Stimulated activated naive CD8-positive, alpha-beta T cell treated with anti-CD3 and anti-CD28 coated beads, Interleukin-15, amount 100 ng/mL, for 72 hours (primary cell): ENCODE results near the gene GNB2.

ENCODE experiments used
- ATAC-seq: fragments of 150-1000 bp; cut with Tn5 transposase; 2 replicates; pipeline ENCODE4 v1.10.0; 2021; ENCODE audit warnings: mild to moderate bottlenecking, moderate library complexity
- DNase-seq, 2 donors: peaks; one replicate each; pipeline ENCODE4 v3.0.0; 2021 to 2022
- H3K27ac Mint-ChIP-seq, 2 donors: one replicate each; pipeline ENCODE4 v1.8.0; 2022; ENCODE audit warnings: mild to moderate bottlenecking in 2 of 2, mixed read lengths in 2 of 2, moderate library complexity in 2 of 2
- H3K27me3 Mint-ChIP-seq: one replicate; pipeline ENCODE4 v1.8.0; 2022; ENCODE audit warnings: mixed read lengths
- H3K4me1 Mint-ChIP-seq: one replicate; pipeline ENCODE4 v1.8.0; 2022; ENCODE audit warnings: mild to moderate bottlenecking, mixed read lengths
- H3K4me3 Mint-ChIP-seq, 2 donors: one replicate each; pipeline ENCODE4 v1.8.0; 2022; ENCODE audit warnings: mild to moderate bottlenecking in 2 of 2, mixed read lengths in 2 of 2, moderate library complexity in 1 of 2
- H3K9me3 Mint-ChIP-seq, 2 donors: one replicate each; pipeline ENCODE4 v1.8.0; 2022; ENCODE audit warnings: mixed read lengths in 2 of 2

Gene GNB2

DNA sequence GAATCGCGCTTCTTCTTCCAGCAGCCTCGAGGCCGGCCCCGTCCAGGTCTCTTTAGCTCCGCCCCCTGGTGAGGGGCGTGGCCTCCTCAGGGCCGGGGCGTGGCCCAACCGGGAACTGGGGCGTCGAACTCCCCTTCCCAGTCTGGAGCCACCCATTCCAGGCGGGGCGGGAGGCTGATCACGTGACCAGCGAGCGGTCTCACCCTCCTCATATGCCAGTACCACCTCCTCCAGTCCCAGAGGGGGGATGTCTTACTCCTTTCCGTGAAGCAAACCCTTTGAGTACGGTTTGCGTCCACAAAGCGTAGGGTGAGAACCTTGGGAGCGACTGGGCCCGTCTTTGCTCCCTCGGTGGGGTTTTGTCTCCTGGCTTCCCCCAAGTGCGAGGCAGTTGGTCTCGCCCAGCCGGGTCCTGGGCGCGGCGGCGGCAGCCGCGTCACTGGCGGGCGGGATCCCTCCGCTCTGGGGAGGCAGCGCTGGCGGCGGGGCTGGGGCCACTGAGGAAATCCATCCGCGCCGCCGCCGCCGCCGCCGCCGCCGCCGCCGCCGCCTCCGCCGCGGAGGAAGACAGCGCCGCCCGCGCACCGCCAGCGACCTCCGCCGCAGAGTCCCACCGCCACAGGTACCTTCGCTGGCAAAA is at the start of gene GNB2:
GNB2 (plus strand) TSS at position 439 of the 640 bp plus-strand sequence. CDS start 2,526 bp downstream, outside the sequence.
- Mint-ChIP-seq H3K9me3 (no peaks in the 10 kb centered on the region), H3K4me1 (peaks cover 29% of the 10 kb centered on the region), H3K27ac (peak within 1 kb of the TSS; percentile 97 to 98), H3K4me3 (peak within 1 kb of the TSS; percentile 90 to 91), H3K27me3 (no peaks in the 10 kb centered on the region)
- peak; percentile 75 for ATAC-seq
- DNase-seq: peak; percentile 98 to 99

- Mint-ChIP-seq H3K27ac (no peak overlapping the region), H3K4me1 (peaks cover 38% of the 10 kb centered on the region), H3K4me3 (no peak overlapping the region), H3K9me3 (no peaks in the 10 kb centered on the region), H3K27me3 (no peaks in the 10 kb centered on the region)
- DNase-seq (no peak), ATAC-seq (no peak)
These were observed 49.4 kb upstream of the GNB2 start for GRCh38 chr7:100623951-100624824.

DNA sequence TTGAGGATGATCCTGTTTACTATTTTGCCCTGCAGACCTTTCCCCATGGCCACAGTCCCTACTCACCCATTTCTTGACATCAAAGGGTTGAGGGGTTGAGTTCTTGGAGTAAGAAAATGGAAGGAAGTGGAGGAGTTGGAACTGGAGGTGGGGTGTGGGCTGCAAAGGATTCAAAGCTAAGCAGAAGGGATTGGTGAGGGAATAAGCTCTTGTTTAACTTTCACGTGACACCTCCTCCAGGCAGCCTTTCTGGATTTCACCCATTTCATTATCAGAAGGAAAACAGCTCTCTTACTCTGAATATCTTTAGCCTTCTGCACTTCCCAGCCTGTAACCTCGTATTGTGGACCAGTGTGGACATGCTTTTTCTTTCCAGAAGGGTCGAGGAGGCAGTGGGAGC is 47.5 kb upstream of the GNB2 start:
- DNase-seq: no peak
- Mint-ChIP-seq H3K4me1 (peaks cover 55% of the 10 kb centered on the region), H3K27ac (no peak overlapping the region), H3K4me3 (peak overlapping the region; percentile 80 to 82), H3K27me3 (no peaks in the 10 kb centered on the region), H3K9me3 (no peaks in the 10 kb centered on the region)
- no peak for ATAC-seq

DNA sequence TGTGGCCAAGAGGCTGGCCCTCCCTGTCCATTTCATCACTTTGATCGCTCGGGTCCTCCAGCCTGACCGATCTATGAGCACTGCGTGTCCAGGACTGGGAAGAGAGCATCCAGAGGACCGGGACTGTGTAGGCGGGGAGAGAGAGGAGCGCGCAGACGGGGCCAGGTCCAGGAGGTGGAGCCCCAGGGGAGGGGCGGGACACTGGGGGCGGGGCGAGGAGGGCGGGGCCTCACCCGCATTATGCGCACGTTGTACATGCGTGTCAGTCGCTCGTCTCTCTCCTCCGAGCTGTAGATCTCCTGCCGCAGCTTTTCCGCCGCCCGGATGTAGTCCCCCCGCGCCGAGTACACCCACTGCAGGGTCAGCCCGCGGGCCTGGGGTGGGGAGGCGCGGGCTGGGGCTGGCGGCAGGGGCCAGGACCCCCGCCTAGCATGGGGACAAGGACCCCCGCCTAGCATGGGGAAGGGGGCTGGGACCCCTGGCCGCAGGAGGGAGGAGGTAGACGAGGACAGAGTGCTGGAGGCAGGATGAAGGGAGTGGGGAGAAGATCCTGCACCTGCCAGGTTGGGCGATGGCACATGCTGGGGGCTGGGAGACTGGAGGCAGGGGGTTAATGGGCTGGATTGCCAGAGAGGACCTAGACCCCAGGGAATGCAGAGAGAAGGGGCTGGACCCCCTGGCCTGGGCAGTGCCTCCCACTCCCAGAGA is 46.9 kb upstream of the GNB2 start:
- DNase-seq (peak; percentile 77 to 81), ATAC-seq (peak; percentile 97)
- Mint-ChIP-seq H3K9me3 (no peaks in the 10 kb centered on the region), H3K27ac (peak overlapping the region; percentile 76 to 88), H3K4me3 (peak overlapping the region; percentile 80 to 82), H3K27me3 (no peaks in the 10 kb centered on the region), H3K4me1 (peaks cover 56% of the 10 kb centered on the region)

DNA sequence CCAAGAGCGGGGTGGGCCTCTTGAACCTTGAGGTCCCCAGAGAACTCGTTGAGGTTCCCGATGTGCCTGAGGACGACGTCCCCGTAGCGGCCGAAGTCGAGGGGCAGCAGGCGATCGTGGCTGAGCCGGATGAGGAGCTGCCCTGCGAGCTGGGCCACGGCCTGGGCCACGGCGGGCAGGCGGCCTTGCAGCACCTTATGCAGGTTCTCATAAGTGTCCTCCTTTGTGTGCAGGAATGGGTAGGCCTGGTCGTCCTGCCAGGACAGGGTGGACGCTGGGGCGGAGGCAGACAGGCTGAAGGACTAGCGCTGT is 46.3 kb upstream of the GNB2 start:
- peaks cover 61% of the 10 kb centered on the region for H3K4me1 Mint-ChIP-seq
- peak overlapping the region; percentile 80 to 82 for H3K4me3 Mint-ChIP-seq
- no peaks in the 10 kb centered on the region for H3K27me3 Mint-ChIP-seq
- DNase-seq: no peak
- H3K9me3 Mint-ChIP-seq: no peaks in the 10 kb centered on the region
- peak overlapping the region in 1 of 2 donors; percentile 88 for H3K27ac Mint-ChIP-seq
- no peak for ATAC-seq

GRCh38 chr7:100629117-100629716 is 44.3 kb upstream of the GNB2 start:
- peak in 1 of 2 donors; percentile 39 for DNase-seq
- peaks cover 78% of the 10 kb centered on the region for H3K4me1 Mint-ChIP-seq
- peak overlapping the region in 1 of 2 donors; percentile 18 for H3K4me3 Mint-ChIP-seq
- no peaks in the 10 kb centered on the region for H3K9me3 Mint-ChIP-seq
- peaks cover 8% of the 10 kb centered on the region for H3K27me3 Mint-ChIP-seq
- ATAC-seq: no peak
- H3K27ac Mint-ChIP-seq: peak overlapping the region in 1 of 2 donors; percentile 34

DNA sequence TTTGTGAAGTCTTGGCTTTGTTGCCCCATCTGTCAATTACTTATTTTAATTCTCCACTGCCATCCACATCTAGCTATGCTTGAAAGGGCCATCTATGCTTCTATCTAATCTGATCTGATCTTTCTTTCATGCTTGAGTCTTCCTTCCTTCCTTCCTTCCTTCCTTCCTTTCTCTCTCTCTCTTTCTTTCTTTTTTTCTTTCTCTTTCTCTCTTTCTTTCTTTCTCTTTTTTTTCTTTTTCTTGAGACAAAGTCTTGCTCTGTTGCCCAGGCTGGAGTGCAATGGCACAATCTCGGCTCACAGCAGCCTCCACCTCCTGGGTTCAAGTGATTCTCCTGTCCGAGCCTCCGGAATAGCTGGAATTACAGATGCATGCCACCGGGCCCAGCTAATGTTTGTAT is 43.5 kb upstream of the GNB2 start:
- Mint-ChIP-seq H3K27me3 (peaks cover 8% of the 10 kb centered on the region), H3K4me1 (peaks cover 86% of the 10 kb centered on the region), H3K9me3 (no peaks in the 10 kb centered on the region), H3K4me3 (no peak overlapping the region), H3K27ac (peak overlapping the region in 1 of 2 donors; percentile 40)
- DNase-seq (no peak), ATAC-seq (no peak)

GRCh38 chr7:100632951-100633717 is 40.4 kb upstream of the GNB2 start:
- peaks cover 8% of the 10 kb centered on the region for H3K27me3 Mint-ChIP-seq
- peak; percentile 67 to 75 for DNase-seq
- H3K9me3 Mint-ChIP-seq: no peaks in the 10 kb centered on the region
- ATAC-seq: peak; percentile 84
- H3K27ac Mint-ChIP-seq: peak overlapping the region; percentile 71 to 83
- H3K4me1 Mint-ChIP-seq: peaks cover 59% of the 10 kb centered on the region
- H3K4me3 Mint-ChIP-seq: peak overlapping the region; percentile 85 to 89

GRCh38 chr7:100639995-100640516 is 33.5 kb upstream of the GNB2 start:
- ATAC-seq (no peak), DNase-seq (no peak)
- no peak overlapping the region for H3K27ac Mint-ChIP-seq
- no peaks in the 10 kb centered on the region for H3K27me3 Mint-ChIP-seq
- H3K4me3 Mint-ChIP-seq: no peak overlapping the region
- H3K9me3 Mint-ChIP-seq: no peaks in the 10 kb centered on the region
- peaks cover under 1% of the 10 kb centered on the region for H3K4me1 Mint-ChIP-seq

DNA sequence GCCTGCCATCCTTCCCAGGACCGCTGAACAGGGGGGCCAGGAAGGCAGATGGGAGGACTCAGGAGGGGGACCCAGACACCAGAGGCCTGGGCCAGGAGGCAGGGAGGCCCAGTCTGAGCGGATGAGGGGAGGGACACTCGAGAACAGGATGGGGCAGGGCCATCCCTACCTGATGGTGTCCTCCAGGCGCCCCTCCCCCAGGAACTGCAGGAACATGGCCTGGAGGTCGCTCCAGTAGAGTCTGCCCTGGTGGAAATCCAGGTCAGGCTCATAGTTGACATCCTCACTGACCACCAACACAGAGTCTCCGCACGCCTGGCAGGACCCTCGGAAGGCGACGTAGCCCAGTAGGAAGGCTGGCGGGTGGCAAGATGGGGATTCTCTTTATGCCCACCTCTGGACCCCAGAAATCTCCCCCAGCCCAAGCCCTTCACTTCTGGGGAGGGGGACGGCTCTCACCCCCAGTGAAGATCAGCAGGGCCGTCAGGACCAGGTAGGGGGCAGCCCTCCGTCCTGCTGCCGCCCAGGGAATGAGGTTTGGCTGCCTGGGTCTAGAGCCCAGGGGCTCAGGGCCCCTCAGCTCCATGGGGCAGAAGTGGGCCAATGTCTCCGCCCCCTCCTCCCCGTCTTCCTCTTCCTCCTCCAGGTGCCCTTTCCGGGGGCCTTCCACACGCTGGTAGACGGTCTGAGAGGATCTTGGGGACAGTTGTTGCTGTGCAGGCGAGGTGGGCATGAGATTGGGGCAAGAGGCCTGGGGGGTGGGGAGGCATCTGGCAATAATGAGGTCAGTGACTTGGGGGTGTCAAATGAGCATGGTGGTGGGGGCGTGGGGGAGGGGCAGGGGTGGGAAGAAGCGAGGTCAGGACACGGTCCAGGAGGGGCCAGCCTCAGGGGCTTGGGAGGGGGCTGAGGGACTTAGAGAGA is 32.8 kb upstream of the GNB2 start:
- Mint-ChIP-seq H3K4me3 (no peak overlapping the region), H3K4me1 (no peaks in the 10 kb centered on the region), H3K27ac (no peak overlapping the region), H3K27me3 (no peaks in the 10 kb centered on the region), H3K9me3 (no peaks in the 10 kb centered on the region)
- ATAC-seq: no peak
- DNase-seq: no peak

GRCh38 chr7:100641463-100641859 is 32.1 kb upstream of the GNB2 start, which contains the start of gene TFR2:
Gene TFR2, minus strand, starts transcription at chr7:100641552. Its CDS starts 43 bp downstream, at chr7:100641509.
- no peak within 1 kb of the TSS for H3K27ac Mint-ChIP-seq
- H3K4me3 Mint-ChIP-seq: no peak within 1 kb of the TSS
- no peaks in the 10 kb centered on the region for H3K9me3 Mint-ChIP-seq
- H3K4me1 Mint-ChIP-seq: no peaks in the 10 kb centered on the region
- ATAC-seq (no peak), DNase-seq (no peak)
- H3K27me3 Mint-ChIP-seq: peaks cover 7% of the 10 kb centered on the region

- DNase-seq (no peak), ATAC-seq (no peak)
- no peaks in the 10 kb centered on the region for H3K4me1 Mint-ChIP-seq
- no peak overlapping the region for H3K4me3 Mint-ChIP-seq
- no peak overlapping the region for H3K27ac Mint-ChIP-seq
- H3K27me3 Mint-ChIP-seq: peaks cover 7% of the 10 kb centered on the region
- H3K9me3 Mint-ChIP-seq: no peaks in the 10 kb centered on the region
These were observed 31.5 kb upstream of the GNB2 start for GRCh38 chr7:100641860-100642533.

- H3K4me1 Mint-ChIP-seq: no peaks in the 10 kb centered on the region
- no peak overlapping the region for H3K4me3 Mint-ChIP-seq
- DNase-seq (no peak), ATAC-seq (peak; percentile 59)
- peaks cover 7% of the 10 kb centered on the region for H3K27me3 Mint-ChIP-seq
- H3K9me3 Mint-ChIP-seq: no peaks in the 10 kb centered on the region
- peak overlapping the region in 1 of 2 donors; percentile 83 for H3K27ac Mint-ChIP-seq
These were observed 31.0 kb upstream of the GNB2 start for GRCh38 chr7:100642534-100642907.
